Measurements from ENCODE around the gene SCEL.

Gene SCEL

DNA sequence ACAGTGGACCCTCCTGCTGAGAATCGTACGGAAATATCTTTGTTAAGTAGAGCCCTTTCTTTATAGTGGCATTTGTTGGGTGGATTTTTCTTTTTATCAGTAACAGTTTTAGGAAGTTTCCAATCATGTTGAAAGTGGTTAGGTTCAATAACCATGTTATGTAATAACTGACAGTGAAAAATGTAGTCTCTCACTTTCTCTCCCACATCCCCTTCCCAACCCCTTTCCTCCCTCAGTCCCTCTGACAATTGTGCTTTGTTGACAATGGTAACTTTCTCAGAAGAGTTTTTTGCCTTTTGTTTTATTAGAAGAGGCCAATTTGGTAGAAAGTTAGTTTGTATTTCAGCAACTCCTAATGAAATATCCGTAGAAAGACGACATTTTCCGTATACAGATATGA, 84.1 kb downstream of the SCEL start:
- H3K4ac ChIP-seq (ENCODE audit: low read depth in 1 of 2, low read length in 2 of 2): no peak overlapping the region
- no peaks in the 10 kb centered on the region for H3K79me1 ChIP-seq (replicated peaks; ENCODE audit: low read length, poor library complexity, severe bottlenecking)
- no peak overlapping the region for H2BK12ac ChIP-seq (ENCODE audit: low read length in 2 of 2)
- no peak overlapping the region for H2AFZ ChIP-seq (ENCODE audit: low read depth, low read length)
- no peaks in the 10 kb centered on the region for H3K4me1 ChIP-seq (ENCODE audit: control insufficient read depth, insufficient read depth, low read depth, low read length)
- H3K9me3 ChIP-seq (ENCODE audit: control insufficient read depth, low read length): no peaks in the 10 kb centered on the region
- H2BK15ac ChIP-seq (ENCODE audit: low read depth, poor library complexity, severe bottlenecking): no peak overlapping the region
- DNase-seq: no peak
- H3K36me3 ChIP-seq (ENCODE audit: control insufficient read depth in 1 of 2, insufficient read depth in 2 of 2, low read depth in 1 of 2, low read length in 2 of 2): no peaks in the 10 kb centered on the region
- H3K27me3 ChIP-seq (ENCODE audit: control insufficient read depth in 1 of 2, insufficient read depth in 1 of 2, low read length in 2 of 2): peaks cover 0 to 5% of the 10 kb centered on the region in 2 experiments
- H3K14ac ChIP-seq (ENCODE audit: low read length in 2 of 2): no peak overlapping the region
- no peak overlapping the region for H3K9ac ChIP-seq (ENCODE audit: low read length)
- WGBS: 94% methylated on average over 2 of the region's 5 CpGs
- H4K91ac ChIP-seq (ENCODE audit: low read length): no peak overlapping the region
- no peak overlapping the region for H3K23ac ChIP-seq (ENCODE audit: low read length in 2 of 2)
- H4K8ac ChIP-seq (ENCODE audit: low read length): no peak overlapping the region
- H3K27ac ChIP-seq (ENCODE audit: low read length, poor library complexity, severe bottlenecking): no peak overlapping the region
- H3K18ac ChIP-seq (ENCODE audit: low read depth in 1 of 2, low read length in 2 of 2): no peak overlapping the region
- H3K4me3 ChIP-seq (ENCODE audit: insufficient read depth in 1 of 2, low read depth in 1 of 2, low read length in 2 of 2): no peak overlapping the region
- no peak overlapping the region for H2BK5ac ChIP-seq (ENCODE audit: low read depth, low read length, poor library complexity, severe bottlenecking)
- no peak overlapping the region for H2AK5ac ChIP-seq (ENCODE audit: low read length, severe bottlenecking)
- no peak overlapping the region for H2BK120ac ChIP-seq (ENCODE audit: low read depth, low read length)
- H3K4me2 ChIP-seq (ENCODE audit: low read length, poor library complexity, severe bottlenecking): no peak overlapping the region

- no peaks in the 10 kb centered on the region for H3K4me1 ChIP-seq (ENCODE audit: control insufficient read depth, insufficient read depth, low read depth, low read length)
Observed at GRCh38 chr13:77620138-77620537, 84.6 kb downstream of the SCEL start.

DNA sequence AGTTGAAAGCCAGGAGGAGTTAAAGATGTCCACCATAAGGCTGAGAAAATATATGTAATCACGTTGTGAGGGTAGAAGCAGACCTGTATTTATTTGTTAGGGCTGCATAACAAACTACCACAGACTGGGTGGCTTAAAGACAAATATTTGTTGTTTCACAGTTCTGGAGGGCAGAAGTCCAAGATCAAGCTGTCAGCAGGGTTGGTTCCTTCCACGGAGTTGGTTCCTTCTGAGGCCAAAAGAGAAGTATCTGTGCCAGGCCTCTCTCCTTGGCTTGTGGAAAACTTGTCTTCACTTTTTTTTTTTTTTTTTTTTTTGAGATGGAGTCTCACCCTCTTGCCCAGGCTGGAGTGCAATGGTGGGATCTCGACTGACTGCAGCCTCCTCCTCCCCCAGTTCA, 88.3 kb downstream of the SCEL start:
- 75% methylated on average over 2 of the region's 3 CpGs for WGBS

More at GRCh38 chr13:77620138-77620537, 84.6 kb downstream of the SCEL start:
- H3K18ac ChIP-seq (ENCODE audit: low read depth in 1 of 2, low read length in 2 of 2): no peak overlapping the region
- H3K4ac ChIP-seq (ENCODE audit: low read depth in 1 of 2, low read length in 2 of 2): no peak overlapping the region
- no peak overlapping the region for H3K4me2 ChIP-seq (ENCODE audit: low read length, poor library complexity, severe bottlenecking)
- H4K91ac ChIP-seq (ENCODE audit: low read length): no peak overlapping the region
- no peak overlapping the region for H2BK12ac ChIP-seq (ENCODE audit: low read length in 2 of 2)
- no peak overlapping the region for H2AK5ac ChIP-seq (ENCODE audit: low read length, severe bottlenecking)
- no peaks in the 10 kb centered on the region for H3K9me3 ChIP-seq (ENCODE audit: control insufficient read depth, low read length)
- H2AFZ ChIP-seq (ENCODE audit: low read depth, low read length): no peak overlapping the region
- no peak overlapping the region for H3K23ac ChIP-seq (ENCODE audit: low read length in 2 of 2)
- H3K79me1 ChIP-seq (replicated peaks; ENCODE audit: low read length, poor library complexity, severe bottlenecking): no peaks in the 10 kb centered on the region
- DNase-seq: no peak
- H3K14ac ChIP-seq (ENCODE audit: low read length in 2 of 2): no peak overlapping the region
- H3K36me3 ChIP-seq (ENCODE audit: control insufficient read depth in 1 of 2, insufficient read depth in 2 of 2, low read depth in 1 of 2, low read length in 2 of 2): no peaks in the 10 kb centered on the region
- H2BK5ac ChIP-seq (ENCODE audit: low read depth, low read length, poor library complexity, severe bottlenecking): no peak overlapping the region
- H3K27ac ChIP-seq (ENCODE audit: low read length, poor library complexity, severe bottlenecking): no peak overlapping the region
- no peak overlapping the region for H2BK15ac ChIP-seq (ENCODE audit: low read depth, poor library complexity, severe bottlenecking)
- peaks cover 0 to 5% of the 10 kb centered on the region in 2 experiments for H3K27me3 ChIP-seq (ENCODE audit: control insufficient read depth in 1 of 2, insufficient read depth in 1 of 2, low read length in 2 of 2)
- WGBS: no CpG with 5 or more reads among the region's 1 CpG
- H2BK120ac ChIP-seq (ENCODE audit: low read depth, low read length): no peak overlapping the region
- H3K4me3 ChIP-seq (ENCODE audit: insufficient read depth in 1 of 2, low read depth in 1 of 2, low read length in 2 of 2): no peak overlapping the region
- no peak overlapping the region for H3K9ac ChIP-seq (ENCODE audit: low read length)
- H4K8ac ChIP-seq (ENCODE audit: low read length): no peak overlapping the region

DNA sequence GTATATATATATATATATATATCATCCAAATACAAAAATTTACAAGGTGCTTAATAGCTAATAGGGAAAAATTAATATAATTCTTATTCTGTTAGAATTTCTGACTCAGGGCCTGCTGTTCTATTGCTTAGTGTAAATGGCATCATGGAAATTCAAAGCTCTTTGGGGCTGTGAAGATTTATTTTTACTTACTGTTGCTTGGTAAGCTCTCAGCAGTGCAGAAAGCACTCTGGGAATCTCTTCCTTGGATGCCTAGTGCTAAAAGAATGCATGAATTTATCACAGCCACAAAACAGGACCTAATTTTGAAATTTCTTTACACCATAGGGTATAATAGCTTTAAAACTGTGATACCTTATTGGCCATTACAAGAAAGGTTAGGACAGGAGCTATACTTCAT, 92.7 kb downstream of the SCEL start:
- Histone ChIP-seq H3K14ac (ENCODE audit: low read length in 2 of 2) (no peak overlapping the region), H3K4me3 (ENCODE audit: insufficient read depth in 1 of 2, low read depth in 1 of 2, low read length in 2 of 2) (no peak overlapping the region), H2AFZ (ENCODE audit: low read depth, low read length) (no peak overlapping the region), H3K4me1 (ENCODE audit: control insufficient read depth, insufficient read depth, low read depth, low read length) (no peaks in the 10 kb centered on the region), H3K9me3 (ENCODE audit: control insufficient read depth, low read length) (no peaks in the 10 kb centered on the region), H4K91ac (ENCODE audit: low read length) (no peak overlapping the region), H3K79me1 (replicated peaks; ENCODE audit: low read length, poor library complexity, severe bottlenecking) (no peaks in the 10 kb centered on the region), H2BK120ac (ENCODE audit: low read depth, low read length) (no peak overlapping the region), H2BK12ac (ENCODE audit: low read length in 2 of 2) (no peak overlapping the region), H2BK5ac (ENCODE audit: low read depth, low read length, poor library complexity, severe bottlenecking) (no peak overlapping the region), H3K27ac (ENCODE audit: low read length, poor library complexity, severe bottlenecking) (no peak overlapping the region), H3K4me2 (ENCODE audit: low read length, poor library complexity, severe bottlenecking) (no peak overlapping the region), H3K18ac (ENCODE audit: low read depth in 1 of 2, low read length in 2 of 2) (no peak overlapping the region), H3K4ac (ENCODE audit: low read depth in 1 of 2, low read length in 2 of 2) (no peak overlapping the region), H3K9ac (ENCODE audit: low read length) (no peak overlapping the region), H3K36me3 (ENCODE audit: control insufficient read depth in 1 of 2, insufficient read depth in 2 of 2, low read depth in 1 of 2, low read length in 2 of 2) (no peaks in the 10 kb centered on the region), H2BK15ac (ENCODE audit: low read depth, poor library complexity, severe bottlenecking) (no peak overlapping the region), H4K8ac (ENCODE audit: low read length) (no peak overlapping the region), H3K27me3 (ENCODE audit: control insufficient read depth in 1 of 2, insufficient read depth in 1 of 2, low read length in 2 of 2) (no peaks in the 10 kb centered on the region), H3K23ac (ENCODE audit: low read length in 2 of 2) (no peak overlapping the region), H2AK5ac (ENCODE audit: low read length, severe bottlenecking) (no peak overlapping the region)
- no peak for DNase-seq

More for the DNA sequence above, 88.3 kb downstream of the SCEL start:
- H3K4ac ChIP-seq (ENCODE audit: low read depth in 1 of 2, low read length in 2 of 2): no peak overlapping the region
- H2AFZ ChIP-seq (ENCODE audit: low read depth, low read length): no peak overlapping the region
- no peak overlapping the region for H3K4me2 ChIP-seq (ENCODE audit: low read length, poor library complexity, severe bottlenecking)
- no peak overlapping the region for H2BK12ac ChIP-seq (ENCODE audit: low read length in 2 of 2)
- no peaks in the 10 kb centered on the region for H3K4me1 ChIP-seq (ENCODE audit: control insufficient read depth, insufficient read depth, low read depth, low read length)
- no peak overlapping the region for H4K8ac ChIP-seq (ENCODE audit: low read length)
- H2BK120ac ChIP-seq (ENCODE audit: low read depth, low read length): no peak overlapping the region
- H3K79me1 ChIP-seq (replicated peaks; ENCODE audit: low read length, poor library complexity, severe bottlenecking): no peaks in the 10 kb centered on the region
- no peak overlapping the region for H2BK5ac ChIP-seq (ENCODE audit: low read depth, low read length, poor library complexity, severe bottlenecking)
- peaks cover 0 to 5% of the 10 kb centered on the region in 2 experiments for H3K27me3 ChIP-seq (ENCODE audit: control insufficient read depth in 1 of 2, insufficient read depth in 1 of 2, low read length in 2 of 2)
- H3K18ac ChIP-seq (ENCODE audit: low read depth in 1 of 2, low read length in 2 of 2): no peak overlapping the region
- H3K36me3 ChIP-seq (ENCODE audit: control insufficient read depth in 1 of 2, insufficient read depth in 2 of 2, low read depth in 1 of 2, low read length in 2 of 2): no peaks in the 10 kb centered on the region
- no peak overlapping the region for H3K14ac ChIP-seq (ENCODE audit: low read length in 2 of 2)
- H3K23ac ChIP-seq (ENCODE audit: low read length in 2 of 2): no peak overlapping the region
- H3K9me3 ChIP-seq (ENCODE audit: control insufficient read depth, low read length): no peaks in the 10 kb centered on the region
- no peak overlapping the region for H3K9ac ChIP-seq (ENCODE audit: low read length)
- no peak for DNase-seq
- no peak overlapping the region for H3K4me3 ChIP-seq (ENCODE audit: insufficient read depth in 1 of 2, low read depth in 1 of 2, low read length in 2 of 2)
- H4K91ac ChIP-seq (ENCODE audit: low read length): no peak overlapping the region
- no peak overlapping the region for H2BK15ac ChIP-seq (ENCODE audit: low read depth, poor library complexity, severe bottlenecking)
- no peak overlapping the region for H2AK5ac ChIP-seq (ENCODE audit: low read length, severe bottlenecking)
- H3K27ac ChIP-seq (ENCODE audit: low read length, poor library complexity, severe bottlenecking): no peak overlapping the region

Data from mesenchymal stem cell (in vitro differentiated cells and primary cell).